Inflammatory macrophage treated with lipopolysaccharide for 4 hours (primary cell): ENCODE data around the gene MRO.
A peak's percentile ranks its signal among the peaks of the same experiment; 100 is the strongest.
"Not testable (repeated sequence)": the region's sequence is repeated elsewhere in the genome, so short reads cannot be mapped to it uniquely, and the experiment has no call there.

Source experiments
- DNase-seq: peaks from one replicate; pipeline ENCODE4 v3.0.0-alpha.2; 2020

The MRO gene

DNA sequence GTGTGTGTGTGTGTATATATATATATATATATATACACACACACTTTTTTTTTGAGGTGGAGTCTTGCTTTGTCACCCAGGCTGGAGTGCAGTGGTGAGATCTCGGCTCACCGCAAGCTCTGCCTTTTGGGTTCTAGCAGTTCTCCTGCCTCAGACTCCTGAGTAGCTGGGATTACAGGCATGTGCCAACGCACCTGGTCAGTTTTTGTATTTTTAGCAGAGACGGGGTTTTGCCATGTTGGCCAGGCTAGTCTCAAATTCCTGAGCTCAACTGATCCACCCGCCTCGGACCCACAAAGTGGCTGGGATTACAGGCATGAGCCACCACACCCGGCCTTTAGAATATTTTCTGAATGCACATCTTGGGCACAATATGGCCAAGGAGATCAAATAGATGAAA lies 13.7 kb upstream of the MRO start:
- not testable (repeated sequence) for DNase-seq

DNA sequence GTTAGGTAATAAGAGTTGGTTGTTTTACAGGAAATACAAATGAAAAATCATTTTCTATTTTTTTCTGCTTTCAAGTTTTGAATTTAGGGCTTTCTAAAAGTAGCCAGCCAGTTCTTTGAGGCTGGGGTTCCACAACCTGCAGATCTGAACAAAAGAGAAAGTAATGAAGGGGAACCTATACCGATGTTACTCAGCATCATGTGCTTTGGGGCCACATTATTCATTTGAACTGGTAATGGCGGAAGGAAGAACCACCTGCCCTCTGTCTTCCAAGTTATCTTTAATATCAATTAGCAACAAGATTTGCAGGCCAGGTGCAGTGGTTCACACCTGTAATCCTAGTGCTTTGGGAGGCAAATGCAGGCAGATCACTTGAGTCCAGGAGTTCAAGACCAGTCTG lies 12.9 kb upstream of the MRO start:
- peak; percentile 15 for DNase-seq

- DNase-seq = peak; percentile 86
Measured at GRCh38 chr18:50830544-50830943, 10.7 kb upstream of the MRO start.

DNA sequence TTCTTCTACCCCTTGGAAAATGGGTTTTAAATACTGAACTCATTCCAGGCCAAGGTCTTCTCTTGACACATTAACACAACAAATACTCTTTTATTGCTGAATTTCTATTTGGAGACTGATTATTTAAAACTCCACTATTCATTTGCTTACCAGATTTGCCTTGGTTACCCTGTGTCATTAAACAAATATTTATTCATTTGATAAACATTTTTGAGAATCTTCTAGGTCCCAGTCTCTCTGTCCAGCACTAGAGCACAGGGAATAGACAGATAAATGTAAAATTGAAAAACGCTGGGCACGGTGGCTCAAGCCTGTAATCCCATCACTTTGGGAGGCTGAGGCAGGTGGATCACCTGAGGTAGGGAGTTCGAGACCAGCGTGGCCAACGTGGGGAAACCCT lies 9.8 kb upstream of the MRO start:
- DNase-seq = no peak

DNA sequence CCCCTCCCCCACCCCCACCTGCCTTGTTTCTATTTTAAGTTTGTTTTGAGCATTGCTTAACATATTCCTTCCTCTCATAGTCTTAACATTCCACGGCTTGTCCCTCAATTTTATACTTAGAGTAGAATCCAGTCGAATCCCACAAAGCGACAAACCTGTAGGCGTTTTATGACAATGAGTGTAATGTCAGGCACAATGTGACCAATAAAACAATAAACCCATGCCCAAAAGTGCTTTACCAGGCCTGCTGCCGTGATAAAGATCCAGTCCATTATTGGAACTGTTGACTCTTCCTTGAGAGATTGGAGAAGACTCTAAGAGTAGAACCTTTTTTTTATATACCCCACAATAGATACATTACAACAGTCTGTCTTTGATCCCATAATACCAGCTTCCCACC lies 6.2 kb upstream of the MRO start:
- DNase-seq = no peak

DNA sequence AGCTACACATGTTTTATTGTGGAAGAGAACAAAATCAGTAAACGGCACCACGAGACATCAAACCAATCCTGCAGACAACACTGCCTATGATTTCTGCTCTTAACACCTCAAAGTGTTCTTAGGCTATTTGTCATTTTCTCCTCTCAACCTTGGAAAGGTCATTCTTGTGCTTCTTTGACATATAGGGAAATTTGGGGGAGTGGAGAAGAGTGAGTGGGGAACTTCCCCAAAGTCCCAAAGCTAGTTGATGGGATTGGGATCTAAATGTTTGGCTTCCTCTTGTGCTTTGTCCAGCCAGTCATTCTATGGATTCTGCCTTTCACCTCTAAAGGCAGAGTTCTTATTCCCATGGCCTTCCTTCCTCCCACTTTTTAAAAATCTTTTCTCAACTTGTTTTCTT lies 5.8 kb upstream of the MRO start:
- no peak for DNase-seq

DNA sequence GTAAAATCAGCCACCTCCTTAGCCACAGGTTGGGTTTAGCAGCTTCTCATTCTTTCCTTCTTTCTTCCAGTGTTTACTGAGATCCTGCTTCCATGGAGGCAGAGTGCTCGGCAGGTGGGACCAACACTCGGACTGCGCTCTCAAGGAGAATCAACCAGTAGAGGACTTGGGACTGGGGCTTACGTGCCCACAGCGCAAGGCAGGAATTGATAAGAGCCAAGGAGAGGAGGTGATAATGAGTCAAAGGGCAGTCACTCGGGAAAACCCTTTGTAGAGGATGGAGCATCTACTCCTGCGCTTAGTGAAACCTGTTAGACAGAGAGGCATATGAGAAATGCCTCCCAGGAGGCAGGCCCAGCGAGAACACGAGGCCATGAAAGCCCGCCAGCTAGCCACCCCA lies 2.9 kb upstream of the MRO start:
- no peak for DNase-seq

GRCh38 chr18:50820901-50821520 lies 1.2 kb upstream of the MRO start:
- peak; percentile 52 for DNase-seq

GRCh38 chr18:50819027-50819727 lies 639 bp downstream of the MRO start:
- DNase-seq = no peak

GRCh38 chr18:50816419-50817166 lies 3.2 kb downstream of the MRO start:
- no peak for DNase-seq

GRCh38 chr18:50814395-50814794 lies 5.4 kb downstream of the MRO start:
- no peak for DNase-seq

- DNase-seq = no peak
Measured at GRCh38 chr18:50813353-50813752, 6.5 kb downstream of the MRO start.

GRCh38 chr18:50812834-50813233 lies 7.0 kb downstream of the MRO start:
- DNase-seq = no peak

- no peak for DNase-seq
Measured at GRCh38 chr18:50807176-50807575, 12.6 kb downstream of the MRO start.

GRCh38 chr18:50806208-50806616 lies 13.6 kb downstream of the MRO start:
- DNase-seq = peak; percentile 84

- DNase-seq = peak; percentile 82
Measured at GRCh38 chr18:50805732-50806131, 14.1 kb downstream of the MRO start.

DNA sequence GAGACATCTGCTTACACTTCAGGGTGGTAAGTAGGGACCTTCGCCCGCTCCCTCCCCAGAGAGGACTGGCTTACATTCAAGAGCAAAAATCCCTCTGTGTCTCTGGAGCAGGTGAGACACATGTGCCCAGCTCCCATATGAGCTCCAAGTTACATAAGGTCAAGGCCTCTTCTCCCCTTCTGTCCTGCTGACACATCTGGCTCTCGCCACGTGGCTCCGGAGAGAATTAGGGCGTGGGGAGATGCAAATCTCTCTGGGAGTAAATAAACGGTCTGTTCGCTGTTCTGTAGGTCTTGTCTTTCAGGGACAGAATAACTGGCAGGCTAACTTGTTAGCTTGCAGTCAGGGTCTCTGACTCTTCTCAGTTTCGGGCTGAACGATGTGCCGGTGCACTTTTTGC lies 16.2 kb downstream of the MRO start:
- DNase-seq = no peak

- no peak for DNase-seq
Measured at GRCh38 chr18:50802141-50802540, 17.7 kb downstream of the MRO start.

DNA sequence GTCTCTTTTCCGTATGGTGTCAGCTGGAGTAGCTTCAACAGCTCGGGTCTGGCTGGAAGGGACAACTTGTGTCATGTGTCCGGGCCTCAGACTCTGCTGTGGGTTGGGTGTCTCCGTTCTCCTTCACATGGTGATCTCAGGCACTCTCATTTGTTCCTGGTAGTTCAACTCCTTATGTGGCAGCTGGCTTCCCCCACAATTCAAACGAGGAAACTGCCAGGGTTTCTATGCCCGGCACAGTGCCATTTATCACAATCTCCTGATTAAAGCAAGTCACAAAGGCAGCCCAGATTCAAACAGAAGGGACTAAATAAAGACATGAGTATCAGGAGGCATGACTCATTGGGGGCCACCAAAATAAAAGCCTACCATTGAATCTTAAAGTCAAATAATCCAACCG lies 22.7 kb downstream of the MRO start:
- no peak for DNase-seq

DNA sequence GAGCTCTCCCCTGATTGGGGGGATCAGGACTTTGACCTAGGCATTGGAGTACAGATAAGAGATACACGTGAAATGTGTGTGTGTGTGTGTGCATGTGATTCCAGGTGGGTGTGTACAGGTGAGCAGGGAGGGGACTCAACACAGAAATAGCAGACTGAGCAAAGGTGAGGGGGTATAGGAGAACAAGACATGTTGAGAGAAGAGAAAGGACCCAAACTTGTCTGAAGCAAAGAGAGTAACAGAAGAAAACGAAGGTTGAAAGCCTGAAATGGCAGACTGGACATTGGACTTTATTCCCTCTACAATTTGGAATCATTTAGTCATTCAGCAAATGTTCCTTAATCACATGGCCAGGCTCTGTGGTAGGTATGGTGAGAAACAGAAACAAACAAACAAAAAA lies 23.3 kb downstream of the MRO start:
- DNase-seq = no peak

- DNase-seq = no peak
Measured at GRCh38 chr18:50793641-50794565, 25.9 kb downstream of the MRO start.

DNA sequence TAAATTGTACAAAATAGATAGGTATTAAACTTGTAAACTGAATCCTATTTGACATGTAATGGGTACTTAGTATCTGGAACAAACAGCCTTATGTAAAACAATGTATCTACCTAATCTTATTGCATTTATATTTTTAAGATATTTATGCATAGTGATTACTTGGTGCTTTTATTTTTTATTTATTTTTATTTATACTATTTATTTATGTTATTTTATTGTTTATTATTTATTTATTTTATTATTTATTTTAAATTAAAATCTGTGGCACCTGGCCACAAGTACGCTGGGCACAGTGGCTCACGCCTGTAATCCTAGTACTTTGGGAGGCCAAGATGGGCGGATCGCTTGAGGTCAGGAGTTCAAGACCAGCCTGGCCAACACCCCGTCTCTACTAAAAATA lies 26.9 kb downstream of the MRO start:
- DNase-seq = no peak
